WTC11 (cell line): ENCODE results near the gene GFOD1. TPM values are rescaled to one million over a fixed set of nuclear protein-coding genes. Genes with fewer than 3 reads are reported as not detected.
A peak's percentile ranks its signal among the peaks of the same experiment; 100 is the strongest.
"Not testable (repeated sequence)": the region's sequence is repeated elsewhere in the genome, so short reads cannot be mapped to it uniquely, and the experiment has no call there.

ENCODE experiments used
- ATAC-seq: fragments of 200-7000 bp; cut with Tn5 transposase; 2 replicates; pipeline ENCODE4 v1.10.0; 2021; ENCODE audit warnings: mild to moderate bottlenecking, moderate library complexity
- CTCF ChIA-PET: fragments of 300-600 bp; sonication (Branson Sonifier 250); formaldehyde crosslinking; loops from one replicate; lab custom pipeline; 2021; ENCODE audit warnings: antibody characterized with exemption; lab: Charles Lee
- POLR2A ChIA-PET: fragments of 350-600 bp; sonication (Branson Sonifier 250); formaldehyde crosslinking; loops from one replicate; lab custom pipeline; 2021; ENCODE audit warnings: antibody characterized with exemption; lab: Charles Lee
- DNase-seq: peaks from one replicate; pipeline ENCODE4 v3.0.0; 2021; ENCODE audit warnings: low spot score
- H3K27ac Mint-ChIP-seq: 2 replicates; pipeline ENCODE4 v1.8.0; 2021; ENCODE audit warnings: mixed read lengths
- H3K27me3 Mint-ChIP-seq: 2 replicates; pipeline ENCODE4 v1.8.0; 2021; ENCODE audit warnings: low read depth, mild to moderate bottlenecking, moderate library complexity, mixed read lengths
- H3K36me3 Mint-ChIP-seq: 2 replicates; pipeline ENCODE4 v1.8.0; 2021; ENCODE audit warnings: mixed read lengths
- H3K4me1 Mint-ChIP-seq: 2 replicates; pipeline ENCODE4 v1.8.0; 2022; ENCODE audit warnings: mixed read lengths
- H3K4me3 Mint-ChIP-seq: 2 replicates; pipeline ENCODE4 v1.8.0; 2021; ENCODE audit warnings: mild to moderate bottlenecking, moderate library complexity, mixed read lengths
- H3K9me3 Mint-ChIP-seq: 2 replicates; pipeline ENCODE4 v1.8.0; 2021; ENCODE audit warnings: mixed read lengths
- ELF4 ChIP-seq: sonication (generic); formaldehyde crosslinking; IDR thresholded peaks from 2 replicates; pipeline ENCODE4 v1.8.1; 2022; ENCODE audit warnings: low read depth, mild to moderate bottlenecking, moderate library complexity, missing genetic modification reagents
- ESRRA ChIP-seq: sonication (generic); formaldehyde crosslinking; IDR thresholded peaks from 2 replicates; pipeline ENCODE4 v1.8.1; 2022; ENCODE audit warnings: mild to moderate bottlenecking, missing genetic modification reagents, borderline replicate concordance
- KAT7 ChIP-seq: sonication (generic); formaldehyde crosslinking; IDR thresholded peaks from 2 replicates; pipeline ENCODE4 v1.8.1; 2023; ENCODE audit warnings: missing genetic modification reagents, mild to moderate bottlenecking, borderline replicate concordance
- NFE2L1 ChIP-seq: sonication (generic); formaldehyde crosslinking; IDR thresholded peaks from 2 replicates; pipeline ENCODE4 v1.8.1; 2023; ENCODE audit warnings: missing genetic modification reagents
- NFYB ChIP-seq: sonication (generic); formaldehyde crosslinking; conservative IDR thresholded peaks from 2 replicates; pipeline ENCODE4 v1.8.0; 2022; ENCODE audit warnings: low read depth, missing genetic modification reagents
- NR3C1 ChIP-seq: sonication (generic); formaldehyde crosslinking; conservative IDR thresholded peaks from 2 replicates; pipeline ENCODE4 v1.8.1; 2023; ENCODE audit warnings: low read depth, mild to moderate bottlenecking, missing genetic modification reagents
- PRRX2 ChIP-seq: fragments of 250-450 bp; sonication (Bioruptor Pico); IDR thresholded peaks from 2 replicates; pipeline ENCODE4 v1.8.0; 2021; ENCODE audit warnings: mild to moderate bottlenecking
- RORB ChIP-seq: fragments of 250-450 bp; sonication (Bioruptor Pico); IDR thresholded peaks from 2 replicates; pipeline ENCODE4 v1.9.0; 2021; ENCODE audit warnings: mild to moderate bottlenecking
- SOX15 ChIP-seq: fragments of 250-450 bp; sonication (Bioruptor Pico); IDR thresholded peaks from 2 replicates; pipeline ENCODE4 v1.9.0; 2021; ENCODE audit warnings: mild to moderate bottlenecking
- ZNF121 ChIP-seq: sonication (generic); formaldehyde crosslinking; IDR thresholded peaks from 2 replicates; pipeline ENCODE4 v1.8.0; 2023; ENCODE audit warnings: missing genetic modification reagents
- ZNF232 ChIP-seq: sonication (generic); formaldehyde crosslinking; IDR thresholded peaks from 2 replicates; pipeline ENCODE4 v1.8.0; 2022; ENCODE audit warnings: mild to moderate bottlenecking, missing genetic modification reagents
- total RNA-seq: library from RNA; stranded (reverse); gene quantifications from 3 replicates; pipeline ENCODE4 v1.2.3, GENCODE V29; 2021
- TF ChIP-seq, protein P1 (sequence below): sonication (generic); formaldehyde crosslinking; IDR thresholded peaks from 2 replicates; pipeline ENCODE4 v1.8.0; 2022; ENCODE audit warnings: mild to moderate bottlenecking, missing genetic modification reagents
- TF ChIP-seq, protein P2 (sequence below): sonication (generic); formaldehyde crosslinking; IDR thresholded peaks from 2 replicates; pipeline ENCODE4 v1.8.1; 2023; ENCODE audit warnings: mild to moderate bottlenecking, moderate library complexity, missing genetic modification reagents
- TF ChIP-seq, protein P3 (sequence below): fragments of 250-450 bp; sonication (Bioruptor Pico); IDR thresholded peaks from 2 replicates; pipeline ENCODE4 v1.8.0; 2021; ENCODE audit warnings: mild to moderate bottlenecking
- TF ChIP-seq, protein P4 (sequence below): sonication (generic); formaldehyde crosslinking; IDR thresholded peaks from 2 replicates; pipeline ENCODE4 v1.8.1; 2023; ENCODE audit warnings: mild to moderate bottlenecking, missing genetic modification reagents, moderate library complexity
- TF ChIP-seq, protein P5 (sequence below): sonication (generic); formaldehyde crosslinking; IDR thresholded peaks from 2 replicates; pipeline ENCODE4 v1.8.1; 2022; ENCODE audit warnings: mild to moderate bottlenecking, moderate library complexity, missing genetic modification reagents
- TF ChIP-seq, protein P6 (sequence below): sonication (generic); formaldehyde crosslinking; IDR thresholded peaks from 2 replicates; pipeline ENCODE4 v1.8.0; 2023; ENCODE audit warnings: mild to moderate bottlenecking, missing genetic modification reagents
- TF ChIP-seq, protein P7 (sequence below): sonication (generic); formaldehyde crosslinking; IDR thresholded peaks from 2 replicates; pipeline ENCODE4 v1.8.1; 2023; ENCODE audit warnings: mild to moderate bottlenecking, missing genetic modification reagents
- TF ChIP-seq, protein P8 (sequence below): sonication (generic); formaldehyde crosslinking; IDR thresholded peaks from 2 replicates; pipeline ENCODE4 v1.8.0; 2022; ENCODE audit warnings: mild to moderate bottlenecking, missing genetic modification reagents

GFOD1 gene
- total RNA-seq, 1 experiment from 2014 or later, result 8.5 TPM

DNA sequence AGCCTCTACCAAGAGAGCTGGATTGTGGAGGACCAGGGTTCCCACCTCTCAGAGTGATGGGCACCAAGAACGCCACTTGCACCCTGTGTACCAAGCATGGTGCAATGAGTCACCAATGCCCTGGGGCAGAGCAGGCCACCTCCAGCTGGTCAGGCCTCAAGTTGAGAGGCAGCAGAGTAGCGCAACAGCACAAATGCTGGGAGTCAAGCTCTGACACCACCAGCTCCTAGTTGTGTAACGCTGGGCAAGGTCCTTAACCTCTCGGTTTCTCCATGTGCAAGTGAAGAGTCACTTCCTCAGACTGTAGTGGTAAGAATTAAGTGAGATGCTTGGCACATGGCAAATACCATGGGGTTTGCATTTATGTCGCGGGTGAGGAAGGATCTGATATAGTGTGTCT, 25.6 kb downstream of the GFOD1 start (continued):
- TF ChIP-seq, protein P1, sequence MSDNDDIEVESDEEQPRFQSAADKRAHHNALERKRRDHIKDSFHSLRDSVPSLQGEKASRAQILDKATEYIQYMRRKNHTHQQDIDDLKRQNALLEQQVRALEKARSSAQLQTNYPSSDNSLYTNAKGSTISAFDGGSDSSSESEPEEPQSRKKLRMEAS (CRISPR knock-in tag), result no peak
- TF ChIP-seq, protein P2, sequence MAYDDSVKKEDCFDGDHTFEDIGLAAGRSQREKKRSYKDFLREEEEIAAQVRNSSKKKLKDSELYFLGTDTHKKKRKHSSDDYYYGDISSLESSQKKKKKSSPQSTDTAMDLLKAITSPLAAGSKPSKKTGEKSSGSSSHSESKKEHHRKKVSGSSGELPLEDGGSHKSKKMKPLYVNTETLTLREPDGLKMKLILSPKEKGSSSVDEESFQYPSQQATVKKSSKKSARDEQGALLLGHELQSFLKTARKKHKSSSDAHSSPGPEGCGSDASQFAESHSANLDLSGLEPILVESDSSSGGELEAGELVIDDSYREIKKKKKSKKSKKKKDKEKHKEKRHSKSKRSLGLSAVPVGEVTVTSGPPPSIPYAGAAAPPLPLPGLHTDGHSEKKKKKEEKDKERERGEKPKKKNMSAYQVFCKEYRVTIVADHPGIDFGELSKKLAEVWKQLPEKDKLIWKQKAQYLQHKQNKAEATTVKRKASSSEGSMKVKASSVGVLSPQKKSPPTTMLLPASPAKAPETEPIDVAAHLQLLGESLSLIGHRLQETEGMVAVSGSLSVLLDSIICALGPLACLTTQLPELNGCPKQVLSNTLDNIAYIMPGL, result no peak
- TF ChIP-seq, protein P3, sequence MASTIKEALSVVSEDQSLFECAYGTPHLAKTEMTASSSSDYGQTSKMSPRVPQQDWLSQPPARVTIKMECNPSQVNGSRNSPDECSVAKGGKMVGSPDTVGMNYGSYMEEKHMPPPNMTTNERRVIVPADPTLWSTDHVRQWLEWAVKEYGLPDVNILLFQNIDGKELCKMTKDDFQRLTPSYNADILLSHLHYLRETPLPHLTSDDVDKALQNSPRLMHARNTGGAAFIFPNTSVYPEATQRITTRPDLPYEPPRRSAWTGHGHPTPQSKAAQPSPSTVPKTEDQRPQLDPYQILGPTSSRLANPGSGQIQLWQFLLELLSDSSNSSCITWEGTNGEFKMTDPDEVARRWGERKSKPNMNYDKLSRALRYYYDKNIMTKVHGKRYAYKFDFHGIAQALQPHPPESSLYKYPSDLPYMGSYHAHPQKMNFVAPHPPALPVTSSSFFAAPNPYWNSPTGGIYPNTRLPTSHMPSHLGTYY (CRISPR knock-in tag), result no peak

DNA sequence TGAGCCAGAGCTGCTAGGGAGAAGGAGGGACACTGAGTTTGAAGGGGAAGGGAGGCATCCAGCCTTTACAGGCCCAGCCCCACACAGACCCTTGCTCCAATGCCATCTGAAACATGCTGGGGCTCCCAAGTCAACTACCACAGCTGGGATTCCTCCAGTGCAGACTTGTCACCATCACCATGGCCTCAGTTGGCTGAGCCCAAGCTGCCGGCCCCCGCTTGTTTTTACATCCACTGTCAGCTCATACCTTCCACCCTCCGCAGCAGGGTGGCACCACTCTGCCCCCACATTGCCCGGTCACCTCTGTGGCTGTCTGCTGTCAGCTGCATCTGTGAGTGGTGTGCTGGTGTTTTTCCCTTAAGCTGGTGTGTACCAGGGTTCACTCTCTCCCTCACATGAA, 26.1 kb downstream of the GFOD1 start:
- H3K4me1 Mint-ChIP-seq, result peaks cover 49% of the 10 kb centered on the region
- ATAC-seq, result no peak
- no peak overlapping the region for H3K4me3 Mint-ChIP-seq
- no peak overlapping the region for H3K27ac Mint-ChIP-seq
- no peak for DNase-seq
- H3K9me3 Mint-ChIP-seq, result no peaks in the 10 kb centered on the region
- POLR2A ChIA-PET, result interaction anchor here (0.6 kb wide), 1 partner anchor 489 kb away, joined by 4 read pairs; no protein-coding TSS in a partner anchor
- no peaks in the 10 kb centered on the region for H3K36me3 Mint-ChIP-seq
- H3K27me3 Mint-ChIP-seq, result no peaks in the 10 kb centered on the region
- CTCF ChIA-PET, result interaction anchor here (0.8 to 1.8 kb wide), 3 partner anchors 33 to 163 kb away, joined by 3 to 8 read pairs (median 7); no protein-coding TSS in a partner anchor
- TF ChIP-seq, protein P4, sequence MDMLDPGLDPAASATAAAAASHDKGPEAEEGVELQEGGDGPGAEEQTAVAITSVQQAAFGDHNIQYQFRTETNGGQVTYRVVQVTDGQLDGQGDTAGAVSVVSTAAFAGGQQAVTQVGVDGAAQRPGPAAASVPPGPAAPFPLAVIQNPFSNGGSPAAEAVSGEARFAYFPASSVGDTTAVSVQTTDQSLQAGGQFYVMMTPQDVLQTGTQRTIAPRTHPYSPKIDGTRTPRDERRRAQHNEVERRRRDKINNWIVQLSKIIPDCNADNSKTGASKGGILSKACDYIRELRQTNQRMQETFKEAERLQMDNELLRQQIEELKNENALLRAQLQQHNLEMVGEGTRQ (CRISPR knock-in tag), result no peak
- no peak for TF ChIP-seq SOX15 (CRISPR knock-in tag)
- TF ChIP-seq, protein P5, sequence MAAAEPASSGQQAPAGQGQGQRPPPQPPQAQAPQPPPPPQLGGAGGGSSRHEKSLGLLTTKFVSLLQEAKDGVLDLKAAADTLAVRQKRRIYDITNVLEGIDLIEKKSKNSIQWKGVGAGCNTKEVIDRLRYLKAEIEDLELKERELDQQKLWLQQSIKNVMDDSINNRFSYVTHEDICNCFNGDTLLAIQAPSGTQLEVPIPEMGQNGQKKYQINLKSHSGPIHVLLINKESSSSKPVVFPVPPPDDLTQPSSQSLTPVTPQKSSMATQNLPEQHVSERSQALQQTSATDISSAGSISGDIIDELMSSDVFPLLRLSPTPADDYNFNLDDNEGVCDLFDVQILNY (CRISPR knock-in tag), result no peak
- TF ChIP-seq ZNF121 (CRISPR knock-in tag), result no peak
- TF ChIP-seq ELF4, result no peak
- TF ChIP-seq NFE2L1 (CRISPR knock-in tag), result no peak
- TF ChIP-seq NFYB (CRISPR knock-in tag), result no peak
- no peak for TF ChIP-seq ESRRA (CRISPR knock-in tag)
- TF ChIP-seq, protein P6, sequence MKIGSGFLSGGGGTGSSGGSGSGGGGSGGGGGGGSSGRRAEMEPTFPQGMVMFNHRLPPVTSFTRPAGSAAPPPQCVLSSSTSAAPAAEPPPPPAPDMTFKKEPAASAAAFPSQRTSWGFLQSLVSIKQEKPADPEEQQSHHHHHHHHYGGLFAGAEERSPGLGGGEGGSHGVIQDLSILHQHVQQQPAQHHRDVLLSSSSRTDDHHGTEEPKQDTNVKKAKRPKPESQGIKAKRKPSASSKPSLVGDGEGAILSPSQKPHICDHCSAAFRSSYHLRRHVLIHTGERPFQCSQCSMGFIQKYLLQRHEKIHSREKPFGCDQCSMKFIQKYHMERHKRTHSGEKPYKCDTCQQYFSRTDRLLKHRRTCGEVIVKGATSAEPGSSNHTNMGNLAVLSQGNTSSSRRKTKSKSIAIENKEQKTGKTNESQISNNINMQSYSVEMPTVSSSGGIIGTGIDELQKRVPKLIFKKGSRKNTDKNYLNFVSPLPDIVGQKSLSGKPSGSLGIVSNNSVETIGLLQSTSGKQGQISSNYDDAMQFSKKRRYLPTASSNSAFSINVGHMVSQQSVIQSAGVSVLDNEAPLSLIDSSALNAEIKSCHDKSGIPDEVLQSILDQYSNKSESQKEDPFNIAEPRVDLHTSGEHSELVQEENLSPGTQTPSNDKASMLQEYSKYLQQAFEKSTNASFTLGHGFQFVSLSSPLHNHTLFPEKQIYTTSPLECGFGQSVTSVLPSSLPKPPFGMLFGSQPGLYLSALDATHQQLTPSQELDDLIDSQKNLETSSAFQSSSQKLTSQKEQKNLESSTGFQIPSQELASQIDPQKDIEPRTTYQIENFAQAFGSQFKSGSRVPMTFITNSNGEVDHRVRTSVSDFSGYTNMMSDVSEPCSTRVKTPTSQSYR (CRISPR knock-in tag), result no peak
- no peak for TF ChIP-seq RORB

DNA sequence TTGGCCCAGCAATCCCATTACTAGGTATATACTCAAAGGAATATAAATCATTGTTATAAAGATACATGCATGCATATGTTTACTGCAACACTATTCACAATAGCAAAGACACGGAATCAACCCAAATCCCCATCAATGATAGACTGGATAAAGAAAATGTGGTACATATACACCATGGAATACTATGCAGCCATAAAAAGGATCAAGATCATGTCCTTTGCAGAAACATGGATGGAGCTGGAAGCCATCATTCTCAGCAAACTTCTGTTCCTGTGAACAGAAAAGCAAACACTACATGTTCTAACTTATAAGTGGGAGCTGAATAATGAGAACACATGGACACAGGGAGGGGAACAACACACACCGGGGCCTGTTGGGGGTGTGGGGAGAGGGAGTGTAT, 27.1 kb downstream of the GFOD1 start:
- POLR2A ChIA-PET, H3K27me3 Mint-ChIP-seq, H3K9me3 Mint-ChIP-seq, ATAC-seq, H3K4me3 Mint-ChIP-seq, H3K27ac Mint-ChIP-seq, H3K36me3 Mint-ChIP-seq, DNase-seq, CTCF ChIA-PET: not testable (repeated sequence)
- peaks cover 42% of the 10 kb centered on the region for H3K4me1 Mint-ChIP-seq

DNA sequence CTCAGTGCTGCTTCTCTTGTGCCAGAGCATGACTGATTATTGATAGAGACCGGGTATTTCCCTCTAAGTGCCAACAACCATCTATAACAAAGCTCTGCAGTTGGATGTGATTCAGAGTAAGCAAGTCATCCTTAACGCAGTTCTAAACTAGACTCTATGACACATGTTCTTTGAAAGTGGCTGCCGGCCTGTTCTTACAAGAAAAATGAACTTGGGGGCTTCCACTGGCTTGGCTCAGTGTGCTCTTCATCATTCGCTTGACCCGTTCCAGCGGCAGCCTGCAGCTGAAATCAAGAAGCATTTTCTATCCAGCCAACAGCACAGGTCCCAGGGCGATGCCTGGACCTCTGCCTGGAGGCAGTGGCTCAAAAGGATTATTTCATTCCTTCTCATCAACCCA, 29.8 kb downstream of the GFOD1 start:
- TF ChIP-seq ZNF232 (CRISPR knock-in tag) (no peak), KAT7 (no peak), NR3C1 (CRISPR knock-in tag) (no peak), ZNF121 (CRISPR knock-in tag) (no peak), PRRX2 (no peak)
- TF ChIP-seq, protein P7, sequence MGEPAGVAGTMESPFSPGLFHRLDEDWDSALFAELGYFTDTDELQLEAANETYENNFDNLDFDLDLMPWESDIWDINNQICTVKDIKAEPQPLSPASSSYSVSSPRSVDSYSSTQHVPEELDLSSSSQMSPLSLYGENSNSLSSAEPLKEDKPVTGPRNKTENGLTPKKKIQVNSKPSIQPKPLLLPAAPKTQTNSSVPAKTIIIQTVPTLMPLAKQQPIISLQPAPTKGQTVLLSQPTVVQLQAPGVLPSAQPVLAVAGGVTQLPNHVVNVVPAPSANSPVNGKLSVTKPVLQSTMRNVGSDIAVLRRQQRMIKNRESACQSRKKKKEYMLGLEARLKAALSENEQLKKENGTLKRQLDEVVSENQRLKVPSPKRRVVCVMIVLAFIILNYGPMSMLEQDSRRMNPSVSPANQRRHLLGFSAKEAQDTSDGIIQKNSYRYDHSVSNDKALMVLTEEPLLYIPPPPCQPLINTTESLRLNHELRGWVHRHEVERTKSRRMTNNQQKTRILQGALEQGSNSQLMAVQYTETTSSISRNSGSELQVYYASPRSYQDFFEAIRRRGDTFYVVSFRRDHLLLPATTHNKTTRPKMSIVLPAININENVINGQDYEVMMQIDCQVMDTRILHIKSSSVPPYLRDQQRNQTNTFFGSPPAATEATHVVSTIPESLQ (CRISPR knock-in tag), result no peak
- TF ChIP-seq, protein P8, sequence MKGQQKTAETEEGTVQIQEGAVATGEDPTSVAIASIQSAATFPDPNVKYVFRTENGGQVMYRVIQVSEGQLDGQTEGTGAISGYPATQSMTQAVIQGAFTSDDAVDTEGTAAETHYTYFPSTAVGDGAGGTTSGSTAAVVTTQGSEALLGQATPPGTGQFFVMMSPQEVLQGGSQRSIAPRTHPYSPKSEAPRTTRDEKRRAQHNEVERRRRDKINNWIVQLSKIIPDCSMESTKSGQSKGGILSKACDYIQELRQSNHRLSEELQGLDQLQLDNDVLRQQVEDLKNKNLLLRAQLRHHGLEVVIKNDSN (CRISPR knock-in tag), result no peak
- DNase-seq (no peak), ATAC-seq (no peak)
- ChIA-PET CTCF (no interaction called here), POLR2A (interaction anchor here (0.6 kb wide), 1 partner anchor 13 kb away, joined by 3 read pairs; no protein-coding TSS in a partner anchor)
- Mint-ChIP-seq H3K4me3 (no peak overlapping the region), H3K27ac (peak overlapping the region; percentile 42; the same call in 1 of the 2 replicates), H3K27me3 (no peaks in the 10 kb centered on the region), H3K9me3 (no peaks in the 10 kb centered on the region), H3K36me3 (no peaks in the 10 kb centered on the region), H3K4me1 (peaks cover 28% of the 10 kb centered on the region)
